H1 (cell line): ENCODE results near the gene APOC4. TPM values are rescaled to one million over a fixed set of nuclear protein-coding genes. Genes with fewer than 3 reads are reported as not detected.

Experiments used
- CTCF ChIA-PET: fragments of 300-600 bp; sonication (Branson Sonifier 250); formaldehyde crosslinking; loops from one replicate; lab custom pipeline; 2021; ENCODE audit not compliant: partially characterized antibody; lab: Charles Lee
- POLR2A ChIA-PET: fragments of 300-600 bp; sonication (Branson Sonifier 250); formaldehyde crosslinking; loops from one replicate; lab custom pipeline; 2021; ENCODE audit warnings: inconsistent platforms; ENCODE audit not compliant: partially characterized antibody; lab: Charles Lee
- DNase-seq, 2 experiments: peaks; one replicate each; pipeline versions ENCODE4 v3.0.0 to v3.0.0-alpha.2; 2010 to 2022; ENCODE audit warnings: low spot score in 2 of 2, low read depth in 1 of 2, mixed read lengths in 1 of 2
- FAIRE-seq: peaks from 2 replicates; lab custom pipeline; 2011; peaks lifted over from hg19 to GRCh38; lab: Jason Lieb, UNC
- H2AFZ ChIP-seq: 2 replicates; pipeline ENCODE4 v1.8.1; 2012; ENCODE audit warnings: low read length, inconsistent platforms
- H2AK5ac ChIP-seq: 2 replicates; pipeline ENCODE4 v1.6.1; 2013; ENCODE audit warnings: low read depth, low read length
- H2BK120ac ChIP-seq: replicated peaks from 2 replicates; pipeline ENCODE3; 2013; ENCODE audit warnings: low read depth, low read length, inconsistent platforms
- H2BK12ac ChIP-seq: 2 replicates; pipeline ENCODE4 v1.6.1; 2013; ENCODE audit warnings: low read depth, low read length
- H2BK15ac ChIP-seq: 2 replicates; pipeline ENCODE4 v1.6.1; 2013; ENCODE audit warnings: low read length
- H2BK20ac ChIP-seq: 2 replicates; pipeline ENCODE4 v1.6.1; 2013; ENCODE audit warnings: low read length
- H2BK5ac ChIP-seq: 2 replicates; pipeline ENCODE4 v1.6.1; 2013; ENCODE audit warnings: low read depth, low read length
- H3K14ac ChIP-seq: 2 replicates; pipeline ENCODE4 v1.6.1; 2013; ENCODE audit warnings: inconsistent platforms; ENCODE audit not compliant: insufficient read length
- H3K18ac ChIP-seq: 2 replicates; pipeline ENCODE4 v1.6.1; 2013; ENCODE audit warnings: low read length; ENCODE audit errors: extremely low read depth
- H3K23ac ChIP-seq: 2 replicates; pipeline ENCODE4 v1.6.1; 2013; ENCODE audit warnings: inconsistent platforms; ENCODE audit not compliant: insufficient read length
- H3K23me2 ChIP-seq: 2 replicates; pipeline ENCODE4 v1.6.1; 2013; ENCODE audit warnings: low read depth, low read length
- H3K27ac ChIP-seq: 2 replicates; pipeline ENCODE4 v1.6.1; 2011; ENCODE audit warnings: low read depth, low read length, inconsistent platforms
- H3K27me3 ChIP-seq, 4 experiments: replicated peaks in 1 of 4; 1 replicate in 1 of 4; 2 replicates in 3 of 4; pipeline versions ENCODE4 v1.6.1 to v1.8.1; 2011 to 2013; ENCODE audit warnings: low read length in 3 of 4, mild to moderate bottlenecking in 3 of 4, inconsistent platforms in 2 of 4, mixed read lengths in 2 of 4, moderate library complexity in 1 of 4; ENCODE audit not compliant: control insufficient read depth in 3 of 4, insufficient read depth in 3 of 4; ENCODE audit errors: extremely low read depth in 1 of 4
- H3K36me3 ChIP-seq, 4 experiments: 2 replicates each; pipeline versions ENCODE4 v1.6.1 to v1.8.1; 2011 to 2013; ENCODE audit warnings: mild to moderate bottlenecking in 4 of 4, low read length in 3 of 4, moderate library complexity in 2 of 4, control low read depth in 1 of 4, inconsistent platforms in 1 of 4; ENCODE audit not compliant: insufficient read depth in 4 of 4, control insufficient read depth in 2 of 4
- H3K4ac ChIP-seq: replicated peaks from 2 replicates; pipeline ENCODE3; 2013; ENCODE audit warnings: low read length, low read depth, mixed read lengths, inconsistent platforms; ENCODE audit not compliant: insufficient read length
- H3K4me1 ChIP-seq, 4 experiments: replicated peaks in 1 of 4; 1 replicate in 1 of 4; 2 replicates in 3 of 4; pipeline versions ENCODE4 v1.6.1 to v1.8.1; 2011 to 2013; ENCODE audit warnings: low read length in 3 of 4, inconsistent platforms in 2 of 4, mixed read lengths in 1 of 4; ENCODE audit not compliant: insufficient read depth in 4 of 4, control insufficient read depth in 3 of 4
- H3K4me2 ChIP-seq, 2 experiments: 2 replicates each; pipeline versions ENCODE4 v1.6.1 to v1.8.1; 2011 to 2013; ENCODE audit warnings: low read depth in 2 of 2, low read length in 2 of 2, control low read depth in 1 of 2, inconsistent platforms in 1 of 2, mild to moderate bottlenecking in 1 of 2; ENCODE audit not compliant: insufficient read depth in 1 of 2
- H3K4me3 ChIP-seq, 4 experiments: fragments of 200-600, 300-600 bp in 1 of 4; sonication (generic), shearing (Covaris generic), sonication (Bioruptor Twin) in 1 of 4; 2 replicates each; pipeline versions ENCODE4 v1.5.1 to v1.8.1; 2011 to 2016; ENCODE audit warnings: low read length in 4 of 4, low read depth in 3 of 4, control low read depth in 2 of 4, inconsistent platforms in 2 of 4, mild to moderate bottlenecking in 2 of 4, mixed read lengths in 1 of 4, moderate library complexity in 1 of 4; ENCODE audit not compliant: insufficient read depth in 2 of 4; ENCODE audit errors: extremely low read depth in 1 of 4
- H3K56ac ChIP-seq: replicated peaks from 2 replicates; pipeline ENCODE3; 2013; ENCODE audit warnings: low read depth, mild to moderate bottlenecking, mixed read lengths, low read length, inconsistent platforms; ENCODE audit not compliant: insufficient read length
- H3K79me1 ChIP-seq: 2 replicates; pipeline ENCODE4 v1.6.1; 2013; ENCODE audit warnings: low read depth, low read length, control low read depth
- H3K79me2 ChIP-seq, 2 experiments: 2 replicates each; pipeline versions ENCODE4 v1.6.1 to v1.8.1; 2012 to 2013; ENCODE audit warnings: low read length in 2 of 2, mild to moderate bottlenecking in 2 of 2, inconsistent platforms in 1 of 2; ENCODE audit not compliant: insufficient read depth in 2 of 2, control insufficient read depth in 1 of 2
- H3K9ac ChIP-seq, 4 experiments: replicated peaks in 1 of 4; 1 replicate in 1 of 4; 2 replicates in 3 of 4; pipeline versions ENCODE4 v1.6.1 to v1.8.1; 2011 to 2013; ENCODE audit warnings: low read depth in 3 of 4, low read length in 3 of 4, control low read depth in 2 of 4, mild to moderate bottlenecking in 2 of 4, moderate library complexity in 2 of 4, inconsistent platforms in 1 of 4; ENCODE audit errors: extremely low read depth in 1 of 4
- H3K9me3 ChIP-seq, 2 experiments: 2 replicates each; pipeline versions ENCODE4 v1.6.1 to v1.8.1; 2012 to 2013; ENCODE audit warnings: mild to moderate bottlenecking in 2 of 2, moderate library complexity in 2 of 2, control low read depth in 1 of 2, inconsistent platforms in 1 of 2, low read depth in 1 of 2, low read length in 1 of 2, mixed read lengths in 1 of 2; ENCODE audit not compliant: insufficient read depth in 2 of 2
- H4K20me1 ChIP-seq, 2 experiments: replicated peaks in 1 of 2; 2 replicates each; pipeline versions ENCODE3 to v1.8.1; 2011 to 2013; ENCODE audit warnings: inconsistent platforms in 2 of 2, low read length in 2 of 2, mild to moderate bottlenecking in 1 of 2; ENCODE audit not compliant: insufficient read depth in 2 of 2, control insufficient read depth in 1 of 2
- H4K5ac ChIP-seq: 2 replicates; pipeline ENCODE4 v1.6.1; 2013; ENCODE audit warnings: low read length, low read depth, mixed read lengths, inconsistent platforms; ENCODE audit not compliant: insufficient read length
- H4K8ac ChIP-seq: 2 replicates; pipeline ENCODE4 v1.8.0; 2013; ENCODE audit warnings: mild to moderate bottlenecking, moderate library complexity, low read length, inconsistent platforms; ENCODE audit not compliant: insufficient read depth; ENCODE audit errors: extremely low read depth
- H4K91ac ChIP-seq: replicated peaks from 2 replicates; pipeline ENCODE3; 2013; ENCODE audit warnings: low read length, mixed read lengths, inconsistent platforms; ENCODE audit not compliant: insufficient read length
- CBX8 ChIP-seq: fragments of 300-800, 300-1000 bp; sonication (generic); IDR thresholded peaks from 2 replicates; pipeline ENCODE4 v1.7.1; 2016; ENCODE audit warnings: low read depth, low read length, borderline replicate concordance
- FOSL1 ChIP-seq: IDR thresholded peaks from 2 replicates; pipeline ENCODE4 v1.6.1; 2011; ENCODE audit warnings: mild to moderate bottlenecking, low read depth, low read length, moderate library complexity; ENCODE audit not compliant: insufficient read depth
- HDAC2 ChIP-seq, 2 experiments: fragments of 300-600 bp in 1 of 2; sonication (generic) in 1 of 2; IDR thresholded peaks; 2 replicates each; pipeline ENCODE4 v1.6.1; 2011 to 2012; ENCODE audit warnings: low read depth in 2 of 2, low read length in 2 of 2, mild to moderate bottlenecking in 2 of 2, moderate library complexity in 2 of 2, borderline replicate concordance in 1 of 2, inconsistent platforms in 1 of 2
- SP4 ChIP-seq: IDR thresholded peaks from 2 replicates; pipeline ENCODE4 v1.6.1; 2012; ENCODE audit warnings: low read length, inconsistent platforms
- TBP ChIP-seq: IDR thresholded peaks from 2 replicates; pipeline ENCODE4 v1.6.1; 2011; ENCODE audit warnings: low read depth, low read length, improper control_type of control experiment
- TEAD4 ChIP-seq: IDR thresholded peaks from 2 replicates; pipeline ENCODE4 v1.6.1; 2012; ENCODE audit warnings: low read depth, low read length, inconsistent platforms, mixed read lengths
- WGBS, 2 experiments: shearing (Covaris generic) in 1 of 2; methylation state at CpG; one replicate each; pipeline versions ENCODE4 v1.1.6 to v1.1.7; 2013 to 2015; ENCODE audit warnings: low lambda C conversion rate in 2 of 2, mixed read lengths in 2 of 2, inconsistent platforms in 1 of 2, low coverage in 1 of 2, missing lambda C conversion rate in 1 of 2; ENCODE audit not compliant: insufficient replicate concordance in 2 of 2, insufficient coverage in 1 of 2, insufficient read length in 1 of 2; ENCODE audit errors: extremely low coverage in 1 of 2, missing lambda C conversion rate in 1 of 2; 5-methylcytosine and 5-hydroxymethylcytosine counted together
- polyA plus RNA-seq, 7 experiments: library from polyadenylated mRNA; depleted of rRNA in 3 of 7; stranded (reverse) in 5 of 7; unstranded in 2 of 7; fragments of >200 nt in 5 of 7; fragments of 200-250 nt in 2 of 7; gene quantifications; 1 replicate in 5 of 7; 2 replicates in 1 of 7; 4 replicates in 1 of 7; pipeline versions ENCODE4 v1.2.1 to v1.2.3, GENCODE V29; 2011 to 2013; ENCODE audit warnings: missing spikeins in 2 of 7, mixed read lengths in 2 of 7
- total RNA-seq: library from RNA; stranded (reverse); fragmentation: NEBNext Ultra II Directional; extraction: Animal tissue kit (Norgen Biotek cat#: 25700); gene quantifications from 2 replicates; pipeline ENCODE4 v1.2.1, GENCODE V29; 2021

The APOC4 gene
- total and polyA plus RNA-seq, 2 of the 8 experiments (the other 6 are each of a cell fraction or from before 2014, with no cell fraction given), result not detected

DNA sequence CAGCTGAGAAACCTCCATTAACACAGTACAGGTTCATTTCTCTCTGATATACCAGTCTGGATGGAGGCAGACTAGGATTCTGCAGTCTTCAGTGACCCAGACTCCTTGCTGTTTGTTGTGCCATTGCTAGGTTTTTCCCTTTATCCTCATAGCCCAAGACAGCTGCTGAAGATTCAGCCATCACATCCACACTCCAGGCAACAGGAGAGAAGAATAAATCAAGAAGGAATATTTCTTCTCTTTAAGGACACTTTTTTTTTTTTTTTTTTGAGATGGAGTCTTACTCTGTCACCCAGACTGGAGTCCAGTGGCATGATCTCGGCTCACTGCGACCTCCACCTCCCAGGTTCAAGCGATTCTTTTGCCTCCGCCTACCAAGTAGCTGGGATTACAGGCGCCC is 27.4 kb downstream of the APOC4 start:
- Histone ChIP-seq H3K79me1 (no peaks in the 10 kb centered on the region), H3K36me3 (peaks cover 4 to 20% (median 11%) of the 10 kb centered on the region in 4 experiments; a peak in 6 of 8 replicates), H3K23ac (no peak overlapping the region), H3K4me3 (no peak overlapping the region), H3K9me3 (no peaks in the 10 kb centered on the region), H3K23me2 (no peaks in the 10 kb centered on the region), H2BK15ac (no peak overlapping the region), H3K14ac (no peak overlapping the region), H3K18ac (no peak overlapping the region), H2BK12ac (no peak overlapping the region), H4K20me1 (peaks cover 4 to 7% of the 10 kb centered on the region in 2 experiments), H3K9ac (no peak overlapping the region), H4K5ac (no peak overlapping the region), H2BK120ac (no peak overlapping the region), H3K56ac (no peak overlapping the region), H3K79me2 (no peaks in the 10 kb centered on the region; a peak in 1 of 4 replicates), H3K4me1 (no peaks in the 10 kb centered on the region), H3K27ac (no peak overlapping the region), H4K91ac (no peak overlapping the region), H3K27me3 (no peaks in the 10 kb centered on the region), H4K8ac (no peak overlapping the region), H3K4me2 (no peak overlapping the region), H2BK20ac (no peak overlapping the region), H3K4ac (no peak overlapping the region), H2AFZ (no peak overlapping the region), H2AK5ac (no peak overlapping the region), H2BK5ac (no peak overlapping the region)
- DNase-seq (no peak), FAIRE-seq (no peak)
- ChIA-PET CTCF (interaction anchor here (0.7 to 2.1 kb wide), 2 partner anchors 20 to 65 kb away, joined by 3 to 10 read pairs; no protein-coding TSS in a partner anchor), POLR2A (interaction anchor here (0.7 kb wide), 1 partner anchor 14 kb away, joined by 5 read pairs; the partner anchor contains the start of gene CLPTM1)
- 93% methylated on average over 4 of the region's 5 CpGs; no CpG with 5 or more reads in 1 of the 2 experiments for WGBS, 2 experiments
- TF ChIP-seq FOSL1, result no peak
- TF ChIP-seq TBP, result no peak
- no peak for TF ChIP-seq CBX8
- TF ChIP-seq HDAC2 (IDR thresholded peaks at IDR 0.05; ENCODE audit: borderline replicate concordance in 1 of 2, low read depth in 2 of 2, low read length in 2 of 2), result no peak
- TF ChIP-seq TEAD4, result no peak
- no peak for TF ChIP-seq SP4
